H1 (cell line): ENCODE measurements around the gene LILRA1. TPM values are rescaled to one million over a fixed set of nuclear protein-coding genes. Genes with fewer than 3 reads are reported as not detected.

ENCODE experiments used
- CTCF ChIA-PET: fragments of 300-600 bp; sonication (Branson Sonifier 250); formaldehyde crosslinking; loops from one replicate; lab custom pipeline; 2021; ENCODE audit not compliant: partially characterized antibody; lab: Charles Lee
- POLR2A ChIA-PET: fragments of 300-600 bp; sonication (Branson Sonifier 250); formaldehyde crosslinking; loops from one replicate; lab custom pipeline; 2021; ENCODE audit warnings: inconsistent platforms; ENCODE audit not compliant: partially characterized antibody; lab: Charles Lee
- DNase-seq, 2 experiments: peaks; one replicate each; pipeline versions ENCODE4 v3.0.0 to v3.0.0-alpha.2; 2010 to 2022; ENCODE audit warnings: low spot score in 2 of 2, low read depth in 1 of 2, mixed read lengths in 1 of 2
- FAIRE-seq: peaks from 2 replicates; lab custom pipeline; 2011; peaks lifted over from hg19 to GRCh38; lab: Jason Lieb, UNC
- H2AFZ ChIP-seq: 2 replicates; pipeline ENCODE4 v1.8.1; 2012; ENCODE audit warnings: low read length, inconsistent platforms
- H2AK5ac ChIP-seq: 2 replicates; pipeline ENCODE4 v1.6.1; 2013; ENCODE audit warnings: low read depth, low read length
- H2BK120ac ChIP-seq: replicated peaks from 2 replicates; pipeline ENCODE3; 2013; ENCODE audit warnings: low read depth, low read length, inconsistent platforms
- H2BK12ac ChIP-seq: 2 replicates; pipeline ENCODE4 v1.6.1; 2013; ENCODE audit warnings: low read depth, low read length
- H2BK15ac ChIP-seq: 2 replicates; pipeline ENCODE4 v1.6.1; 2013; ENCODE audit warnings: low read length
- H2BK20ac ChIP-seq: 2 replicates; pipeline ENCODE4 v1.6.1; 2013; ENCODE audit warnings: low read length
- H2BK5ac ChIP-seq: 2 replicates; pipeline ENCODE4 v1.6.1; 2013; ENCODE audit warnings: low read depth, low read length
- H3K14ac ChIP-seq: 2 replicates; pipeline ENCODE4 v1.6.1; 2013; ENCODE audit warnings: inconsistent platforms; ENCODE audit not compliant: insufficient read length
- H3K18ac ChIP-seq: 2 replicates; pipeline ENCODE4 v1.6.1; 2013; ENCODE audit warnings: low read length; ENCODE audit errors: extremely low read depth
- H3K23ac ChIP-seq: 2 replicates; pipeline ENCODE4 v1.6.1; 2013; ENCODE audit warnings: inconsistent platforms; ENCODE audit not compliant: insufficient read length
- H3K23me2 ChIP-seq: 2 replicates; pipeline ENCODE4 v1.6.1; 2013; ENCODE audit warnings: low read depth, low read length
- H3K27ac ChIP-seq: 2 replicates; pipeline ENCODE4 v1.6.1; 2011; ENCODE audit warnings: low read depth, low read length, inconsistent platforms
- H3K27me3 ChIP-seq, 4 experiments: replicated peaks in 1 of 4; 1 replicate in 1 of 4; 2 replicates in 3 of 4; pipeline versions ENCODE4 v1.6.1 to v1.8.1; 2011 to 2013; ENCODE audit warnings: low read length in 3 of 4, mild to moderate bottlenecking in 3 of 4, inconsistent platforms in 2 of 4, mixed read lengths in 2 of 4, moderate library complexity in 1 of 4; ENCODE audit not compliant: control insufficient read depth in 3 of 4, insufficient read depth in 3 of 4; ENCODE audit errors: extremely low read depth in 1 of 4
- H3K36me3 ChIP-seq, 4 experiments: 2 replicates each; pipeline versions ENCODE4 v1.6.1 to v1.8.1; 2011 to 2013; ENCODE audit warnings: mild to moderate bottlenecking in 4 of 4, low read length in 3 of 4, moderate library complexity in 2 of 4, control low read depth in 1 of 4, inconsistent platforms in 1 of 4; ENCODE audit not compliant: insufficient read depth in 4 of 4, control insufficient read depth in 2 of 4
- H3K4ac ChIP-seq: replicated peaks from 2 replicates; pipeline ENCODE3; 2013; ENCODE audit warnings: low read length, low read depth, mixed read lengths, inconsistent platforms; ENCODE audit not compliant: insufficient read length
- H3K4me1 ChIP-seq, 4 experiments: replicated peaks in 1 of 4; 1 replicate in 1 of 4; 2 replicates in 3 of 4; pipeline versions ENCODE4 v1.6.1 to v1.8.1; 2011 to 2013; ENCODE audit warnings: low read length in 3 of 4, inconsistent platforms in 2 of 4, mixed read lengths in 1 of 4; ENCODE audit not compliant: insufficient read depth in 4 of 4, control insufficient read depth in 3 of 4
- H3K4me2 ChIP-seq, 2 experiments: 2 replicates each; pipeline versions ENCODE4 v1.6.1 to v1.8.1; 2011 to 2013; ENCODE audit warnings: low read depth in 2 of 2, low read length in 2 of 2, control low read depth in 1 of 2, inconsistent platforms in 1 of 2, mild to moderate bottlenecking in 1 of 2; ENCODE audit not compliant: insufficient read depth in 1 of 2
- H3K4me3 ChIP-seq, 4 experiments: fragments of 200-600, 300-600 bp in 1 of 4; sonication (generic), shearing (Covaris generic), sonication (Bioruptor Twin) in 1 of 4; 2 replicates each; pipeline versions ENCODE4 v1.5.1 to v1.8.1; 2011 to 2016; ENCODE audit warnings: low read length in 4 of 4, low read depth in 3 of 4, control low read depth in 2 of 4, inconsistent platforms in 2 of 4, mild to moderate bottlenecking in 2 of 4, mixed read lengths in 1 of 4, moderate library complexity in 1 of 4; ENCODE audit not compliant: insufficient read depth in 2 of 4; ENCODE audit errors: extremely low read depth in 1 of 4
- H3K56ac ChIP-seq: replicated peaks from 2 replicates; pipeline ENCODE3; 2013; ENCODE audit warnings: low read depth, mild to moderate bottlenecking, mixed read lengths, low read length, inconsistent platforms; ENCODE audit not compliant: insufficient read length
- H3K79me1 ChIP-seq: 2 replicates; pipeline ENCODE4 v1.6.1; 2013; ENCODE audit warnings: low read depth, low read length, control low read depth
- H3K79me2 ChIP-seq, 2 experiments: 2 replicates each; pipeline versions ENCODE4 v1.6.1 to v1.8.1; 2012 to 2013; ENCODE audit warnings: low read length in 2 of 2, mild to moderate bottlenecking in 2 of 2, inconsistent platforms in 1 of 2; ENCODE audit not compliant: insufficient read depth in 2 of 2, control insufficient read depth in 1 of 2
- H3K9ac ChIP-seq, 4 experiments: replicated peaks in 1 of 4; 1 replicate in 1 of 4; 2 replicates in 3 of 4; pipeline versions ENCODE4 v1.6.1 to v1.8.1; 2011 to 2013; ENCODE audit warnings: low read depth in 3 of 4, low read length in 3 of 4, control low read depth in 2 of 4, mild to moderate bottlenecking in 2 of 4, moderate library complexity in 2 of 4, inconsistent platforms in 1 of 4; ENCODE audit errors: extremely low read depth in 1 of 4
- H3K9me3 ChIP-seq, 2 experiments: 2 replicates each; pipeline versions ENCODE4 v1.6.1 to v1.8.1; 2012 to 2013; ENCODE audit warnings: mild to moderate bottlenecking in 2 of 2, moderate library complexity in 2 of 2, control low read depth in 1 of 2, inconsistent platforms in 1 of 2, low read depth in 1 of 2, low read length in 1 of 2, mixed read lengths in 1 of 2; ENCODE audit not compliant: insufficient read depth in 2 of 2
- H4K20me1 ChIP-seq, 2 experiments: replicated peaks in 1 of 2; 2 replicates each; pipeline versions ENCODE3 to v1.8.1; 2011 to 2013; ENCODE audit warnings: inconsistent platforms in 2 of 2, low read length in 2 of 2, mild to moderate bottlenecking in 1 of 2; ENCODE audit not compliant: insufficient read depth in 2 of 2, control insufficient read depth in 1 of 2
- H4K5ac ChIP-seq: 2 replicates; pipeline ENCODE4 v1.6.1; 2013; ENCODE audit warnings: low read length, low read depth, mixed read lengths, inconsistent platforms; ENCODE audit not compliant: insufficient read length
- H4K8ac ChIP-seq: 2 replicates; pipeline ENCODE4 v1.8.0; 2013; ENCODE audit warnings: mild to moderate bottlenecking, moderate library complexity, low read length, inconsistent platforms; ENCODE audit not compliant: insufficient read depth; ENCODE audit errors: extremely low read depth
- H4K91ac ChIP-seq: replicated peaks from 2 replicates; pipeline ENCODE3; 2013; ENCODE audit warnings: low read length, mixed read lengths, inconsistent platforms; ENCODE audit not compliant: insufficient read length
- ATF3 ChIP-seq: IDR thresholded peaks from 2 replicates; pipeline ENCODE4 v1.6.1; 2011; ENCODE audit warnings: low read depth, mild to moderate bottlenecking, low read length; ENCODE audit not compliant: insufficient read depth
- SP2 ChIP-seq: IDR thresholded peaks from 2 replicates; pipeline ENCODE4 v1.6.1; 2012; ENCODE audit warnings: mild to moderate bottlenecking, low read length, inconsistent platforms
- SRF ChIP-seq: IDR thresholded peaks from 2 replicates; pipeline ENCODE4 v1.6.1; 2011; ENCODE audit warnings: mild to moderate bottlenecking, low read depth, low read length, moderate library complexity
- TBP ChIP-seq: IDR thresholded peaks from 2 replicates; pipeline ENCODE4 v1.6.1; 2011; ENCODE audit warnings: low read depth, low read length, improper control_type of control experiment
- WGBS, 2 experiments: shearing (Covaris generic) in 1 of 2; methylation state at CpG; one replicate each; pipeline versions ENCODE4 v1.1.6 to v1.1.7; 2013 to 2015; ENCODE audit warnings: low lambda C conversion rate in 2 of 2, mixed read lengths in 2 of 2, inconsistent platforms in 1 of 2, low coverage in 1 of 2, missing lambda C conversion rate in 1 of 2; ENCODE audit not compliant: insufficient replicate concordance in 2 of 2, insufficient coverage in 1 of 2, insufficient read length in 1 of 2; ENCODE audit errors: extremely low coverage in 1 of 2, missing lambda C conversion rate in 1 of 2; 5-methylcytosine and 5-hydroxymethylcytosine counted together
- polyA plus RNA-seq, 7 experiments: library from polyadenylated mRNA; depleted of rRNA in 3 of 7; stranded (reverse) in 5 of 7; unstranded in 2 of 7; fragments of >200 nt in 5 of 7; fragments of 200-250 nt in 2 of 7; gene quantifications; 1 replicate in 5 of 7; 2 replicates in 1 of 7; 4 replicates in 1 of 7; pipeline versions ENCODE4 v1.2.1 to v1.2.3, GENCODE V29; 2011 to 2013; ENCODE audit warnings: missing spikeins in 2 of 7, mixed read lengths in 2 of 7
- total RNA-seq: library from RNA; stranded (reverse); fragmentation: NEBNext Ultra II Directional; extraction: Animal tissue kit (Norgen Biotek cat#: 25700); gene quantifications from 2 replicates; pipeline ENCODE4 v1.2.1, GENCODE V29; 2021

Gene LILRA1
- total and polyA plus RNA-seq, 2 of the 8 experiments (the other 6 are each of a cell fraction or from before 2014, with no cell fraction given) = not detected

GRCh38 chr19:54574527-54575056 lies 18.8 kb upstream of the LILRA1 start:
- H2BK20ac ChIP-seq = no peak overlapping the region
- H2BK12ac ChIP-seq = no peak overlapping the region
- no peak overlapping the region for H3K18ac ChIP-seq
- no peak for DNase-seq
- no peak overlapping the region for H3K27ac ChIP-seq
- no peak overlapping the region for H2AK5ac ChIP-seq
- no peak overlapping the region for H3K14ac ChIP-seq
- H3K36me3 ChIP-seq = no peaks in the 10 kb centered on the region
- FAIRE-seq = no peak
- no peak overlapping the region for H4K8ac ChIP-seq
- H3K79me2 ChIP-seq = no peaks in the 10 kb centered on the region
- no peak overlapping the region for H3K4me2 ChIP-seq
- H3K27me3 ChIP-seq = no peaks in the 10 kb centered on the region
- no peak overlapping the region for H2BK120ac ChIP-seq
- H3K4me1 ChIP-seq = no peaks in the 10 kb centered on the region
- H3K56ac ChIP-seq = no peak overlapping the region
- no peak overlapping the region for H2BK5ac ChIP-seq
- 72% methylated on average over 12 of the region's 12 CpGs; no CpG with 5 or more reads in 1 of the 2 experiments for WGBS, 2 experiments
- no peak overlapping the region for H3K4me3 ChIP-seq
- no peak overlapping the region for H4K91ac ChIP-seq
- ChIA-PET POLR2A (no interaction called here), CTCF (no interaction called here)
- H2AFZ ChIP-seq = no peak overlapping the region
- H4K5ac ChIP-seq = no peak overlapping the region
- peaks cover 60 to 77% of the 10 kb centered on the region in 2 experiments for H3K9me3 ChIP-seq
- no peak overlapping the region for H2BK15ac ChIP-seq
- TF ChIP-seq TBP (no peak), SP2 (no peak), ATF3 (no peak), SRF (no peak)
- H4K20me1 ChIP-seq = no peaks in the 10 kb centered on the region
- no peaks in the 10 kb centered on the region for H3K79me1 ChIP-seq
- no peak overlapping the region for H3K9ac ChIP-seq
- no peak overlapping the region for H3K23ac ChIP-seq
- no peaks in the 10 kb centered on the region for H3K23me2 ChIP-seq
- H3K4ac ChIP-seq = no peak overlapping the region
